Measurements from ENCODE around the gene IYD.

IYD gene

GRCh38 chr6:150328744-150329405 lies 39.9 kb upstream of the IYD start:
- TF ChIP-seq POLR2AphosphoS5 (IDR thresholded peaks at IDR 0.05; ENCODE audit: borderline replicate concordance, low read depth, low read length) (no peak), EZH2 (IDR thresholded peaks at IDR 0.05) (no peak), FOXP2 (optimal IDR thresholded peaks at IDR 0.05; ENCODE audit: control extremely low read depth, extremely low read length, insufficient read depth) (no peak)
- DNase-seq (ENCODE audit: low read depth, low spot score), result no peak
- no peaks in the 10 kb centered on the region for H3K36me3 ChIP-seq (ENCODE audit: insufficient read depth, low read length)
- H3K9ac ChIP-seq (ENCODE audit: insufficient read length), result no peak overlapping the region
- H3K27ac ChIP-seq, result no peak overlapping the region
- no peak overlapping the region for H3K4me3 ChIP-seq
- H3K9me3 ChIP-seq (ENCODE audit: low read depth, low read length), result no peaks in the 10 kb centered on the region

DNA sequence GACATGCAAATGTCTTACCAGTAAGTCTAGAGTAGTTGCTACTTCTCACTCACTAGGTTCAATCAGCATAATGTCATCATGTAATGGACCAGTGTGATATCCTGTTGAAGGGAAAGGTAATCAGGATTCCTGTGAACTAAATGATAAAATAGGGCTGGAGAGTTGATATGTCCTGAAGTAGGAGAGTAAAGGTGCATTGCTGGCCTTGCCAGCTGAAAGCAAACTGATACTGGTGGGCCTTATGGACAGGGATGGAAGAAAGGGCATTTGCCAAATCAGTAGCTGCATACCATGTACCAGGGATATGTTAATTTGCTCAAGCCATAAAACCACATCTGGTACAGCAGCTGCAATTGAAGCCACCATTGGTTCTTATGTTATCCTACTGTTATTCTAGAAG lies 37.5 kb upstream of the IYD start:
- Histone ChIP-seq H3K36me3 (ENCODE audit: insufficient read depth, low read length) (no peaks in the 10 kb centered on the region), H3K4me3 (no peak overlapping the region), H3K9ac (ENCODE audit: insufficient read length) (no peak overlapping the region), H3K27ac (no peak overlapping the region), H3K9me3 (ENCODE audit: low read depth, low read length) (no peaks in the 10 kb centered on the region)
- no peak for DNase-seq (ENCODE audit: low read depth, low spot score)
- no peak for TF ChIP-seq EZH2 (IDR thresholded peaks at IDR 0.05)
- no peak for TF ChIP-seq POLR2AphosphoS5 (IDR thresholded peaks at IDR 0.05; ENCODE audit: borderline replicate concordance, low read depth, low read length)
- no peak for TF ChIP-seq FOXP2 (optimal IDR thresholded peaks at IDR 0.05; ENCODE audit: control extremely low read depth, extremely low read length, insufficient read depth)

GRCh38 chr6:150332939-150333584 lies 35.8 kb upstream of the IYD start:
- H3K36me3 ChIP-seq (ENCODE audit: insufficient read depth, low read length), result no peaks in the 10 kb centered on the region
- no peak overlapping the region for H3K4me3 ChIP-seq
- TF ChIP-seq POLR2AphosphoS5 (IDR thresholded peaks at IDR 0.05; ENCODE audit: borderline replicate concordance, low read depth, low read length) (no peak), EZH2 (IDR thresholded peaks at IDR 0.05) (no peak), FOXP2 (optimal IDR thresholded peaks at IDR 0.05; ENCODE audit: control extremely low read depth, extremely low read length, insufficient read depth) (no peak)
- no peak overlapping the region for H3K27ac ChIP-seq
- no peak for DNase-seq (ENCODE audit: low read depth, low spot score)
- no peaks in the 10 kb centered on the region for H3K9me3 ChIP-seq (ENCODE audit: low read depth, low read length)
- no peak overlapping the region for H3K9ac ChIP-seq (ENCODE audit: insufficient read length)

DNA sequence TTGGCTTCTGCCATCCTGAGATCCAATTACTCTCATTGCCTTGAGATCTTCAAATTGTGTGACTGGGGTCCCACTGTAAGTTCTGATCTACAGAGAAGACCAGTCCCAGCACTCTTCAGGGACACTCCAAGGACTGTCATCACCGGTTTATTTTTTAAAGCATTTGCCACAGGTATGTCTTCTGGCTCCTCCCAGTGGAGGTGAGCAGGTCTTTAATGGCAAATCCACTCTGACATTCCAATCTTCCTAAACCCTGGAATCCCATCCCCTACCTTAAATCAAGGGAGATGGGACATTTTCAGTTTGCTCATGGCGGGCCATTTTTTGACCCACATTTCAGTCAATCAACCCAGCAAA lies 35.2 kb upstream of the IYD start:
- H3K9me3 ChIP-seq (ENCODE audit: low read depth, low read length), result no peaks in the 10 kb centered on the region
- no peak overlapping the region for H3K4me3 ChIP-seq
- no peak for TF ChIP-seq EZH2 (IDR thresholded peaks at IDR 0.05)
- TF ChIP-seq POLR2AphosphoS5 (IDR thresholded peaks at IDR 0.05; ENCODE audit: borderline replicate concordance, low read depth, low read length), result no peak
- no peak for TF ChIP-seq FOXP2 (optimal IDR thresholded peaks at IDR 0.05; ENCODE audit: control extremely low read depth, extremely low read length, insufficient read depth)
- DNase-seq (ENCODE audit: low read depth, low spot score), result no peak
- no peak overlapping the region for H3K27ac ChIP-seq
- H3K36me3 ChIP-seq (ENCODE audit: insufficient read depth, low read length), result no peaks in the 10 kb centered on the region
- no peak overlapping the region for H3K9ac ChIP-seq (ENCODE audit: insufficient read length)

DNA sequence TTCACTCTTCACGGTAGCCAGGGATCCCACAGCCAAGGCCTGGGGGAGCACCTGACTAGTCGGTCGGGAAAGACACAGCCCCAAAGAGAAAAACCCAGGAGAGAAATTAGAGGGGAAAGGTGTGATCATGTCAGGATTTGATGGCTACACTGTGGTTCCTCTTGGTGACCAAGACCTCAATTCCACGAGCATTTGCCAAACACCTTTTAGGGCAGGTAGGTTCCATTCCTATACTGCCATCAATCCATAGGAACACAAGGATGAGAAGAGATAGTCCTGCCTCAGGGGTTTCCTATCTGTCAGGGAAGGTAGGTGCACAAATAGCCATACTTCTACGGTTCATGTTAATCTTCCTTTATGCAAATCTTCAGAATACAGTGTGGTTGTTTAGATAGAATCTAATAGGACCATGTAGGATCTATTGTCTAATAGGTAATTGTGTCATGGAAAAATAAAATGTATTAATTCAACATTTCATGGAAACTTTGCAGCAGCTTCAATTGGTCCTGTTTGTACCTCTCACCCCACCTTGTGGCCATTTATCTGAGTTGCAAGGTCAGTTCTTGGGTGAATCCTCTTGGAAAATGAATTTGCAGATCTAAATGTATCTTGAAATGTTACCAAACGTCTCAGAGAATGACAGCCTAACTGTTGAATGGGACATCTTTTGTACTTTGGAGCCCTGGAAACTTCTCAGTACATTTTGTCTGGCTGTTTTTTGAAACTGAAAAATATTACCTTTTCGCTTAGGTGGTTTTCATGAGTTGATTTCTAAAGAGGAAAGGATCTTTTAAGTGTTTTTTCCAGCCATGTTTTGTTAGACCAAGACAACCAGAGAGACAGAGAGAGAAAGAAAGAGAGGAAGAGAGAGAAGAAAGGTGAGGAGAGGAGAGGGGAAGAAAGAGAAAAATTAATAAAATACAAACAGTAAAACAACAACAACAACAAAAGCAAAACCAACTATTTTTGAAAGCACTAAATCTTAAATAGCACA lies 33.7 kb upstream of the IYD start:
- no peak overlapping the region for H3K9ac ChIP-seq (ENCODE audit: insufficient read length)
- H3K36me3 ChIP-seq (ENCODE audit: insufficient read depth, low read length), result no peaks in the 10 kb centered on the region
- no peaks in the 10 kb centered on the region for H3K9me3 ChIP-seq (ENCODE audit: low read depth, low read length)
- H3K27ac ChIP-seq, result no peak overlapping the region
- peak; percentile 61 for DNase-seq (ENCODE audit: low read depth, low spot score)
- TF ChIP-seq FOXP2 (optimal IDR thresholded peaks at IDR 0.05; ENCODE audit: control extremely low read depth, extremely low read length, insufficient read depth) (no peak), EZH2 (IDR thresholded peaks at IDR 0.05) (no peak), POLR2AphosphoS5 (IDR thresholded peaks at IDR 0.05; ENCODE audit: borderline replicate concordance, low read depth, low read length) (no peak)
- H3K4me3 ChIP-seq, result no peak overlapping the region

DNA sequence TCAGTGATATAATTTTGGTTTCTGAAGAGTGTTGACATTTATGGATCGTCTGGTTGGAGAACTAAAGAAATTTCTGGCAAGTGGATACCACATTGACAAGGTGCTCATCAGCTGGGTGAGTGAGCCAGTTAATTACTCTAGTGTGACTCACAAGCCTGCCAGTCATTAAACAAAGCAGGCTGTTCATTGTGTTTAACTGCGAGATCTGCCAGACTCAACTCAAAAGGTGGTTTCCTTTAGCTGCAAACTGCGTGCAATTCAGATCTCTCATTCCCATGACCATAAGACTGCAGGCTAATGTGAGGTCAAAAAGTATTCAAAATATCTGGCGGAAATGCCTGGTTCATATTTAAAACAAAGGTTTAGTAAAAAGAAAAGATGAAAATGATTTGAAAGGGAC lies 32.5 kb upstream of the IYD start:
- H3K27ac ChIP-seq, result no peak overlapping the region
- no peaks in the 10 kb centered on the region for H3K9me3 ChIP-seq (ENCODE audit: low read depth, low read length)
- H3K4me3 ChIP-seq, result no peak overlapping the region
- DNase-seq (ENCODE audit: low read depth, low spot score), result no peak
- TF ChIP-seq POLR2AphosphoS5 (IDR thresholded peaks at IDR 0.05; ENCODE audit: borderline replicate concordance, low read depth, low read length) (no peak), EZH2 (IDR thresholded peaks at IDR 0.05) (no peak), FOXP2 (optimal IDR thresholded peaks at IDR 0.05; ENCODE audit: control extremely low read depth, extremely low read length, insufficient read depth) (no peak)
- no peaks in the 10 kb centered on the region for H3K36me3 ChIP-seq (ENCODE audit: insufficient read depth, low read length)
- no peak overlapping the region for H3K9ac ChIP-seq (ENCODE audit: insufficient read length)

GRCh38 chr6:150336708-150337107 lies 32.1 kb upstream of the IYD start:
- TF ChIP-seq POLR2AphosphoS5 (IDR thresholded peaks at IDR 0.05; ENCODE audit: borderline replicate concordance, low read depth, low read length) (no peak), EZH2 (IDR thresholded peaks at IDR 0.05) (no peak), FOXP2 (optimal IDR thresholded peaks at IDR 0.05; ENCODE audit: control extremely low read depth, extremely low read length, insufficient read depth) (no peak)
- H3K36me3 ChIP-seq (ENCODE audit: insufficient read depth, low read length), result no peaks in the 10 kb centered on the region
- no peak overlapping the region for H3K4me3 ChIP-seq
- H3K9ac ChIP-seq (ENCODE audit: insufficient read length), result no peak overlapping the region
- H3K9me3 ChIP-seq (ENCODE audit: low read depth, low read length), result no peaks in the 10 kb centered on the region
- no peak overlapping the region for H3K27ac ChIP-seq
- no peak for DNase-seq (ENCODE audit: low read depth, low spot score)

- DNase-seq (ENCODE audit: low read depth, low spot score), result no peak
- no peak overlapping the region for H3K4me3 ChIP-seq
- no peak overlapping the region for H3K27ac ChIP-seq
- no peak for TF ChIP-seq EZH2 (IDR thresholded peaks at IDR 0.05)
- TF ChIP-seq POLR2AphosphoS5 (IDR thresholded peaks at IDR 0.05; ENCODE audit: borderline replicate concordance, low read depth, low read length), result no peak
- no peak for TF ChIP-seq FOXP2 (optimal IDR thresholded peaks at IDR 0.05; ENCODE audit: control extremely low read depth, extremely low read length, insufficient read depth)
- H3K36me3 ChIP-seq (ENCODE audit: insufficient read depth, low read length), result no peaks in the 10 kb centered on the region
- H3K9me3 ChIP-seq (ENCODE audit: low read depth, low read length), result no peaks in the 10 kb centered on the region
- no peak overlapping the region for H3K9ac ChIP-seq (ENCODE audit: insufficient read length)
Observed at GRCh38 chr6:150342126-150342525, 26.7 kb upstream of the IYD start.

Measured in SK-N-MC (cell line).